ENCODE measurements around the gene ZNF521.

Gene ZNF521

DNA sequence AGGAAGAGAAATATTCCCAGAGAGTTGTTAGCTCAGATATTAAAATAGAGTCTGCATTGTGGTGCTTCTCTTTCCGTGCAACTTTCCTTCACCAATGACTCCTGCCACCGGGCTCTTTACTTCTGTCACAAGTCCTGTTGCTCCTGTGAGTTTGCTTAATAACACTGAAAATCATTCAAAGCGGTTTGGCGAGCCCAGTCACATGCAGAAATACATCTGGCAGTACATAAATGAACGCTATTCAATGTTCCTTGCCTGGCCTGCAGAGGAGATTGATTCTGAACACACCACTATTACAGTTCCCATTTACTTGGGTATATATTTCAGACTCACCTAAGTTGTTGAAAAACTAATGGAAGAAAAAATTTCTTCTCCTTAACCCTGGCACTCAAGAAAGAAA, 276.6 kb downstream of the ZNF521 start:
- H3K9ac ChIP-seq (ENCODE audit: low read length): no peak overlapping the region
- no peaks in the 10 kb centered on the region for H3K9me3 ChIP-seq (ENCODE audit: insufficient read depth, low read depth, low read length)
- no peaks in the 10 kb centered on the region for H3K79me2 ChIP-seq (ENCODE audit: control insufficient read depth, insufficient read depth, low read length, poor library complexity)
- no peak overlapping the region for H2BK120ac ChIP-seq (ENCODE audit: insufficient read depth, low read length, poor library complexity)
- H2BK5ac ChIP-seq (ENCODE audit: low read depth, low read length, poor library complexity): no peak overlapping the region
- H3K27me3 ChIP-seq (ENCODE audit: insufficient read depth, low read length): no peaks in the 10 kb centered on the region
- H3K23ac ChIP-seq (ENCODE audit: low read length): no peak overlapping the region
- no peak overlapping the region for H2BK12ac ChIP-seq (ENCODE audit: low read length)
- H3K27ac ChIP-seq (ENCODE audit: low read depth, low read length): no peak overlapping the region
- H4K12ac ChIP-seq (ENCODE audit: low read depth, low read length): no peak overlapping the region
- H4K8ac ChIP-seq (ENCODE audit: low read depth, low read length): no peak overlapping the region
- H3K4ac ChIP-seq (ENCODE audit: low read depth, low read length): no peak overlapping the region
- no peak for DNase-seq
- H3K79me1 ChIP-seq (ENCODE audit: low read length): no peaks in the 10 kb centered on the region
- no peak overlapping the region for H3K4me3 ChIP-seq (ENCODE audit: low read depth, low read length)
- H3K14ac ChIP-seq (ENCODE audit: low read length): no peak overlapping the region
- no peak overlapping the region for H3K4me2 ChIP-seq (ENCODE audit: low read length)
- H3K4me1 ChIP-seq (ENCODE audit: control insufficient read depth in 1 of 2, insufficient read depth in 2 of 2, low read length in 2 of 2): peaks cover 2 to 3% of the 10 kb centered on the region in 2 experiments
- no peak overlapping the region for H2AK5ac ChIP-seq (ENCODE audit: low read length)
- no peak overlapping the region for H4K91ac ChIP-seq (ENCODE audit: low read depth, low read length)
- no peak overlapping the region for H2AFZ ChIP-seq (ENCODE audit: insufficient read depth, low read length, poor library complexity)
- H3K36me3 ChIP-seq (ENCODE audit: control insufficient read depth in 1 of 2, insufficient read depth in 2 of 2, low read length in 2 of 2): peaks cover 20 to 34% of the 10 kb centered on the region in 2 experiments
- H3K18ac ChIP-seq (ENCODE audit: low read length): no peak overlapping the region
- no CpG with 5 or more reads among the region's 5 CpGs for WGBS (ENCODE audit: extremely low coverage, insufficient coverage, insufficient read length)

DNA sequence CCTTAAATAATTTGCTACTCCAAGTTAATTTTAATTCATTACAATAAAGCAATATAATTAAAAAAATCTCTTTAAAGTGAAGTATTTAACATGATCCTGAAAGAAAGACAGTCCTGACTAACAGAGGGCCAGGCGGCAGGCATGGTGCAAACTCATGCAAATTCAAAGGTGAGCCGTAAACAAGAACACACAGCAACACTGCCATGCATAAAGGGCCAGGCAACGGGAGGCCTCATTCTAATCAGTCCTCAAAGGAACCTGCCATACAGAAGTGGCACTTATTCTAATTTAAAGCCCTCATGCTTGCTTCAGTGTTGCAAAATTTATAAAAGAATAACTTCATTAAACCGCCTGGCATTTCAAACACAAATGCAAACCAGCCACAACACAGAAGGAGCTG, 277.0 kb downstream of the ZNF521 start:
- Histone ChIP-seq H3K79me1 (ENCODE audit: low read length) (no peaks in the 10 kb centered on the region), H3K4me1 (ENCODE audit: control insufficient read depth in 1 of 2, insufficient read depth in 2 of 2, low read length in 2 of 2) (peaks cover 2 to 3% of the 10 kb centered on the region in 2 experiments), H4K8ac (ENCODE audit: low read depth, low read length) (no peak overlapping the region), H4K12ac (ENCODE audit: low read depth, low read length) (no peak overlapping the region), H2BK120ac (ENCODE audit: insufficient read depth, low read length, poor library complexity) (no peak overlapping the region), H3K9me3 (ENCODE audit: insufficient read depth, low read depth, low read length) (no peaks in the 10 kb centered on the region), H3K79me2 (ENCODE audit: control insufficient read depth, insufficient read depth, low read length, poor library complexity) (no peaks in the 10 kb centered on the region), H4K91ac (ENCODE audit: low read depth, low read length) (no peak overlapping the region), H2AK5ac (ENCODE audit: low read length) (no peak overlapping the region), H3K14ac (ENCODE audit: low read length) (no peak overlapping the region), H3K27me3 (ENCODE audit: insufficient read depth, low read length) (no peaks in the 10 kb centered on the region), H3K23ac (ENCODE audit: low read length) (no peak overlapping the region), H2AFZ (ENCODE audit: insufficient read depth, low read length, poor library complexity) (no peak overlapping the region), H3K36me3 (ENCODE audit: control insufficient read depth in 1 of 2, insufficient read depth in 2 of 2, low read length in 2 of 2) (peaks cover 20 to 30% of the 10 kb centered on the region in 2 experiments), H3K9ac (ENCODE audit: low read length) (no peak overlapping the region), H3K27ac (ENCODE audit: low read depth, low read length) (no peak overlapping the region), H2BK5ac (ENCODE audit: low read depth, low read length, poor library complexity) (no peak overlapping the region), H3K18ac (ENCODE audit: low read length) (no peak overlapping the region), H2BK12ac (ENCODE audit: low read length) (no peak overlapping the region), H3K4me3 (ENCODE audit: low read depth, low read length) (no peak overlapping the region), H3K4me2 (ENCODE audit: low read length) (no peak overlapping the region), H3K4ac (ENCODE audit: low read depth, low read length) (no peak overlapping the region)
- DNase-seq: no peak
- no CpG with 5 or more reads among the region's 4 CpGs for WGBS (ENCODE audit: extremely low coverage, insufficient coverage, insufficient read length)

DNA sequence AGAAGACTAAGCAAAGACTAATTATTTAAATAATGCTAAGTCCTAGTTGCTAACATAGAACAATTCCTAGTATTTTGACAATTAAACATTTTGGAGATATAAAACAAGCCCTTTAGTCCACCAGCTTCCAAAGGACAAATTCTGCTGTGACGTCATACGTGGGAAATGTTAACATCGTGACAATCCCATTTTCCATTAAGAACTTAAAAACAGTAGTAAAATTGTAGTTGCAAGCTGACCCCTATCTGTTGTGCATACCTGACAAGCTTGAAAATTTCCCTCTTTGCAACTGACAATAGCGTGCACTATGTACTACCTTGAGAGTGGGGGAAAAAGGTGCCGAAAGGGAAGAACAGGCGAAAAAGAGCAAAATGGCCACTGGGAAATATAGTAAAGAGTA, 279.8 kb downstream of the ZNF521 start:
- peaks cover 6 to 12% of the 10 kb centered on the region in 2 experiments for H3K36me3 ChIP-seq (ENCODE audit: control insufficient read depth in 1 of 2, insufficient read depth in 2 of 2, low read length in 2 of 2)

DNA sequence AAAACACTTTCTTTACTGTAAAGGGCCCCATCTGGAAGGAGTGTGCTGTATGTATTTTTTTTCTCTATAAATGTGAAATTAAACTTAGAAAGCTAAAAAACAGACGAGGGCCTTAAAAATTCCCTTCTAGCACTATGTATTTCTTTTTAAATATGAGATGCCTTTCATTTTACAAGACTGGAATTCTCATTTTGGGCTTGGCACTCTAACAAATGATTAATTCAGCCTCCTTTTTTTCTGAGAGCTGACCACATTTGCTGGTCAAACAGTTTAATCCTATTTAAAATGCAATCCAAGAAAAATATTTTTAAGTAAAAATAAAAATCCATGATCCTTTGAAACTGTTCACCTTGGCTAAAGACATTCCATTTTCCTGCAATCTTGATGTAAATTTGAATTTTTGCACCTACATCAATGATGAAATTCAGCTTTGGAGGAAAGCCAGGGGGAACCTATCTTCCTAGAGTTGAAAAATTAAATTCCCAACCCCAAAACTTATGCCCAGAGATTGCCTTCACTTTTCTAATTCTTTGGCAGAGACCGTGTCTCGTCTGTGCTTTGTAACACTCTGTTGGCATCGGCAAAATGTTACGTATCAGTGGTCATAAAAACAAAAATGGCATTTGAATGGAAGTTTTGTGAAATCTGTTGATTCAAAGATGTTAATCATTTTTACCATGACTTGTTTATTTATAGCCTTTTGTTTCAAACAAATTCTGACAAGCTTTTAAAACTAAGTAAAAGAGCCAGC, 284.5 kb downstream of the ZNF521 start:
- no CpG with 5 or more reads among the region's 5 CpGs for WGBS (ENCODE audit: extremely low coverage, insufficient coverage, insufficient read length)
- no peaks in the 10 kb centered on the region for H3K79me1 ChIP-seq (ENCODE audit: low read length)

More for the DNA sequence above, 279.8 kb downstream of the ZNF521 start:
- Histone ChIP-seq H3K4me1 (ENCODE audit: control insufficient read depth in 1 of 2, insufficient read depth in 2 of 2, low read length in 2 of 2) (peaks cover 0 to under 1% of the 10 kb centered on the region in 2 experiments), H4K8ac (ENCODE audit: low read depth, low read length) (no peak overlapping the region), H2AFZ (ENCODE audit: insufficient read depth, low read length, poor library complexity) (no peak overlapping the region), H3K4me2 (ENCODE audit: low read length) (no peak overlapping the region), H3K27me3 (ENCODE audit: insufficient read depth, low read length) (no peaks in the 10 kb centered on the region), H3K4me3 (ENCODE audit: low read depth, low read length) (no peak overlapping the region), H3K79me1 (ENCODE audit: low read length) (no peaks in the 10 kb centered on the region), H2BK12ac (ENCODE audit: low read length) (no peak overlapping the region), H3K27ac (ENCODE audit: low read depth, low read length) (no peak overlapping the region), H3K23ac (ENCODE audit: low read length) (no peak overlapping the region), H2AK5ac (ENCODE audit: low read length) (no peak overlapping the region), H3K9ac (ENCODE audit: low read length) (no peak overlapping the region), H2BK120ac (ENCODE audit: insufficient read depth, low read length, poor library complexity) (no peak overlapping the region), H3K14ac (ENCODE audit: low read length) (no peak overlapping the region), H3K18ac (ENCODE audit: low read length) (no peak overlapping the region), H4K12ac (ENCODE audit: low read depth, low read length) (no peak overlapping the region), H2BK5ac (ENCODE audit: low read depth, low read length, poor library complexity) (no peak overlapping the region), H3K79me2 (ENCODE audit: control insufficient read depth, insufficient read depth, low read length, poor library complexity) (no peaks in the 10 kb centered on the region), H4K91ac (ENCODE audit: low read depth, low read length) (no peak overlapping the region), H3K9me3 (ENCODE audit: insufficient read depth, low read depth, low read length) (no peaks in the 10 kb centered on the region), H3K4ac (ENCODE audit: low read depth, low read length) (no peak overlapping the region)
- no CpG with 5 or more reads among the region's 6 CpGs for WGBS (ENCODE audit: extremely low coverage, insufficient coverage, insufficient read length)
- peak; percentile 47 to 74 for DNase-seq

More for the DNA sequence above, 284.5 kb downstream of the ZNF521 start:
- Histone ChIP-seq H3K4me3 (ENCODE audit: low read depth, low read length) (no peak overlapping the region), H4K12ac (ENCODE audit: low read depth, low read length) (no peak overlapping the region), H3K27me3 (ENCODE audit: insufficient read depth, low read length) (no peaks in the 10 kb centered on the region), H2BK12ac (ENCODE audit: low read length) (no peak overlapping the region), H3K23ac (ENCODE audit: low read length) (no peak overlapping the region), H4K8ac (ENCODE audit: low read depth, low read length) (no peak overlapping the region), H3K14ac (ENCODE audit: low read length) (no peak overlapping the region), H3K9me3 (ENCODE audit: insufficient read depth, low read depth, low read length) (no peaks in the 10 kb centered on the region), H3K9ac (ENCODE audit: low read length) (no peak overlapping the region), H3K79me2 (ENCODE audit: control insufficient read depth, insufficient read depth, low read length, poor library complexity) (no peaks in the 10 kb centered on the region), H3K4ac (ENCODE audit: low read depth, low read length) (no peak overlapping the region), H3K18ac (ENCODE audit: low read length) (no peak overlapping the region), H2BK120ac (ENCODE audit: insufficient read depth, low read length, poor library complexity) (no peak overlapping the region), H4K91ac (ENCODE audit: low read depth, low read length) (no peak overlapping the region), H2BK5ac (ENCODE audit: low read depth, low read length, poor library complexity) (no peak overlapping the region), H3K27ac (ENCODE audit: low read depth, low read length) (no peak overlapping the region), H2AK5ac (ENCODE audit: low read length) (no peak overlapping the region), H2AFZ (ENCODE audit: insufficient read depth, low read length, poor library complexity) (no peak overlapping the region), H3K36me3 (ENCODE audit: control insufficient read depth in 1 of 2, insufficient read depth in 2 of 2, low read length in 2 of 2) (peaks cover 7 to 19% of the 10 kb centered on the region in 2 experiments), H3K4me2 (ENCODE audit: low read length) (no peak overlapping the region), H3K4me1 (ENCODE audit: control insufficient read depth in 1 of 2, insufficient read depth in 2 of 2, low read length in 2 of 2) (no peaks in the 10 kb centered on the region)
- DNase-seq: no peak
